H1 (cell line): Measurements from ENCODE around the gene TMEM114. TPM values are rescaled to one million over a fixed set of nuclear protein-coding genes. Genes with fewer than 3 reads are reported as not detected.

Experiments
- CEBPB ChIP-seq: IDR thresholded peaks from 2 replicates; pipeline ENCODE4 v1.6.1; 2012; ENCODE audit warnings: low read depth, low read length
- CHD1 ChIP-seq: IDR thresholded peaks from 2 replicates; pipeline ENCODE4 v1.6.1; 2012; ENCODE audit warnings: low read depth, low read length, improper control_type of control experiment
- RAD21 ChIP-seq, 2 experiments: IDR thresholded peaks in 1 of 2; conservative IDR thresholded peaks in 1 of 2; 2 replicates each; pipeline ENCODE4 v1.6.1; 2011; ENCODE audit warnings: low read depth in 2 of 2, low read length in 2 of 2, improper control_type of control experiment in 1 of 2, inconsistent platforms in 1 of 2, mild to moderate bottlenecking in 1 of 2, moderate library complexity in 1 of 2
- RNF2 ChIP-seq: fragments of 200-900, 300-1000 bp; sonication (generic); IDR thresholded peaks from 2 replicates; pipeline ENCODE4 v1.7.1; 2016; ENCODE audit warnings: borderline replicate concordance, low read depth, mild to moderate bottlenecking, antibody characterized with exemption, low read length; ENCODE audit not compliant: poor library complexity, severe bottlenecking; ENCODE audit errors: missing control alignments
- TBP ChIP-seq: IDR thresholded peaks from 2 replicates; pipeline ENCODE4 v1.6.1; 2011; ENCODE audit warnings: low read depth, low read length, improper control_type of control experiment
- TCF12 ChIP-seq: IDR thresholded peaks from 2 replicates; pipeline ENCODE4 v1.6.1; 2011; ENCODE audit warnings: low read depth, mild to moderate bottlenecking, low read length
- polyA plus RNA-seq, 7 experiments: library from polyadenylated mRNA; depleted of rRNA in 3 of 7; stranded (reverse) in 5 of 7; unstranded in 2 of 7; fragments of >200 nt in 5 of 7; fragments of 200-250 nt in 2 of 7; gene quantifications; 1 replicate in 5 of 7; 2 replicates in 1 of 7; 4 replicates in 1 of 7; pipeline versions ENCODE4 v1.2.1 to v1.2.3, GENCODE V29; 2011 to 2013; ENCODE audit warnings: missing spikeins in 2 of 7, mixed read lengths in 2 of 7
- total RNA-seq: library from RNA; stranded (reverse); fragmentation: NEBNext Ultra II Directional; extraction: Animal tissue kit (Norgen Biotek cat#: 25700); gene quantifications from 2 replicates; pipeline ENCODE4 v1.2.1, GENCODE V29; 2021

Gene TMEM114
- total and polyA plus RNA-seq, 2 of the 8 experiments (the other 6 are each of a cell fraction or from before 2014, with no cell fraction given), result 1.6 to 2.9 TPM

- TF ChIP-seq RAD21 (IDR thresholded peaks at IDR 0.05 in 1 of 2, conservative IDR thresholded peaks at IDR 0.05 in 1 of 2; ENCODE audit: low read depth in 2 of 2, low read length in 2 of 2) (no peak), CHD1 (no peak), RNF2 (no peak), TBP (no peak), TCF12 (no peak), CEBPB (no peak)
- TF ChIP-seq, all 59 proteins: peak for 0
Measured at GRCh38 chr16:8576141-8577004, 13.9 kb downstream of the TMEM114 start (continued).
